Lung microvascular endothelial cell (primary cell): ENCODE measurements around the gene DEPDC4. TPM values are rescaled to one million over a fixed set of nuclear protein-coding genes. Genes with fewer than 3 reads are reported as not detected.
"Not testable (repeated sequence)": the region's sequence is repeated elsewhere in the genome, so short reads cannot be mapped to it uniquely, and the experiment has no call there.

ENCODE experiments used
- DNase-seq, 2 donors: peaks; one replicate each; pipeline versions ENCODE4 v3.0.0 to v3.0.0-alpha.2; 2010; ENCODE audit warnings: low read depth in 2 of 2
- total RNA-seq: library from RNA; depleted of rRNA; stranded (reverse); fragments of >200 nt; gene quantifications from 2 replicates; pipeline ENCODE4 v1.2.1, GENCODE V29; 2014

The DEPDC4 gene
- total RNA-seq, 1 donor from 2014 or later: 0.20 TPM

DNA sequence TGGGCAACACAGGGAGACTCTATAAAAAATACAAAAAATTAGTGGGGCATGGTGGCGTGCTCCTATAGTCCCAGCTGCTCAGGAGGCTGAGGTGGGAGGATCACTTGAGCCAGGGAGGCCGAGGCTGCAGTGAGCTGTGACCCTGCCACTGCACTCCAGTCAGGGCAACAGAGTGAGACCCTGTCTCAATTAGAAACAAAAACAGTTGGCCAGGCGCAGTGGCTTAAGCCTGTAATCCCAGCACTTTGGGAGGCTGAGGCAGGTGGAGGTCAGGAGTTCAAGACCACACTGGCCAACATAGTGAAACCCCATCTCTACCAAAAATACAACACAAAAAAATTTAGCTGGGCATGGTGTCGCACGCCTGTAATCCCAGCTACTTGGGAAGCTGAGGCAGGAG is 1.8 kb downstream of the DEPDC4 start:
- not testable (repeated sequence) for DNase-seq

GRCh38 chr12:100263131-100263530 is 3.7 kb downstream of the DEPDC4 start:
- no peak for DNase-seq

DNA sequence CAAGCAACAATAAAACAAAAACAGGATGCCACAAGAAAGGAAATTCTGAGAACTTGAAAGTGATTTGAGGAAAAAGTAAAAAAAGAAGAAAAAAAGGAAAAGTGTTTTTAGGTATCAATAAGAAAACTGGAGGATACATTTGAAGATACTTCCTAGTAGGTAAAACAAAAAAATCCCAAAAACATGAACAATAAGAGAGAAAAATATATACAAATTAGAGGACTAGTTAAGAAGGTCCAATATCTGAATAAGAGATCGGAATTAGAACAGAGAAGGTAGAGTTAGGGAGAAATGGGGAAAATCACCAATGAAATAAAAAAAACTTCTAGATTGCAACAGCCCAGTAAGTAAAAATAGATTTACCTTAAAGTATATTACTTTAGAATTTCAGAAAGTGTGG is 8.8 kb downstream of the DEPDC4 start:
- DNase-seq: no peak

GRCh38 chr12:100254876-100255275 is 12.0 kb downstream of the DEPDC4 start:
- no peak for DNase-seq

DNA sequence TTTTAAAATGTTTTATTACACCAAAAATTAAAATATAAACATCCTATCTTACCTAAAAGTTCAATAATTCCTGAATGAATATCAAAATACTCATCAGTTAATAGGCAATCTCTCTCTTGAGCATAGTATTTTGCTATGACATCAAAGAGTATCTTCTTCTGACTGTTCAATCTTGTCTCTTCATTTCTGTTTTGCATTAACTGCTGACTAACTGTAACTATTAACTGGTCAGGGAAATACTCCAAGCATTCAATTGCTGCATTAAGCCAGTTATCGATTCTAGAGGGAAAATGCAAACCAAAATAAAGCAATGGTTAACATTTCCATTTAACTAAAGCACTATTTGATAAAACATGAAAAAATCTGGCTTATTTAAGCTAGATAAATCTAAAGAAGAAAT is 13.4 kb downstream of the DEPDC4 start:
- DNase-seq: no peak

GRCh38 chr12:100251917-100252316 is 15.0 kb downstream of the DEPDC4 start:
- no peak for DNase-seq

DNA sequence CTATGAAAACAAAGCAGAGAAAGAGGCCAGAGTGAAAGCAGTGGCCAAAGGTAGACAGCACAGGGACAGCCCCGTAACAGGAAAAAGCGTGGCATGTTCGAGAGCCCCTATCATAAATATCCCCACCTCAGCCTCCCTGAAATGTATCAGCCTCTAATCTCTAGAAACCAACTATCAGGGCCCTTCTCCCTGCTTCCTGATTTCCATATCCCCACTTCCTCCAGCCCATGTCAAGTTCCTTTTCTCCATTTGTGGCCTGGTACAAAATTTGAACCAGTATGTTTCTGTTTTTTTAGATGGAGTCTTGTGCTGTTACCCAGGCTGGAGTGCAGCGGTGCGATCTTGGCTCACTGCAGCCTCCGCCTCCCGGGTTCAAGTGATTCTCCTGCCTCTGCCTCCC is 16.9 kb downstream of the DEPDC4 start:
- DNase-seq: no peak

GRCh38 chr12:100248886-100249285 is 18.0 kb downstream of the DEPDC4 start:
- DNase-seq: no peak

GRCh38 chr12:100247765-100248164 is 19.1 kb downstream of the DEPDC4 start:
- no peak for DNase-seq

- no peak for DNase-seq
Observed at GRCh38 chr12:100243137-100243536, 23.7 kb downstream of the DEPDC4 start.

DNA sequence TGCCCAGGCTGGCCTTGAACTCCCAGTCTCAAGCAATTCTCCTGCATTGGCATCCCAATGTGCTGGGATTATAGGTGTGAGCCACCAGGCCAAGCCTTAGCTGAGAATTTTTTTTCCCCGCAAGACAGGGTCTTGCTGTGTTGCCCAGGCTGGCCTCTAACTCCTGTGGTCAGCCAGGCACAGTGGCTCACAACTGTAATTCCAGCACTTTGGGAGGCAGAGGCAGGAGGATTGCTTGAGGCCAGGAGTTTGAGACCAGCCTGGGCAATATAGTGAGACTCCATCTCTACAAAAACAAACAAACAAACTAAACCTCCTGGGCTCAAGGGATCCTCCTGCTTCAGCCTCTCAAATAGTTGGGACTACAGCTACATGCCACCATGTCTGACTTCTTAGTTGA is 27.3 kb downstream of the DEPDC4 start:
- no peak for DNase-seq

DNA sequence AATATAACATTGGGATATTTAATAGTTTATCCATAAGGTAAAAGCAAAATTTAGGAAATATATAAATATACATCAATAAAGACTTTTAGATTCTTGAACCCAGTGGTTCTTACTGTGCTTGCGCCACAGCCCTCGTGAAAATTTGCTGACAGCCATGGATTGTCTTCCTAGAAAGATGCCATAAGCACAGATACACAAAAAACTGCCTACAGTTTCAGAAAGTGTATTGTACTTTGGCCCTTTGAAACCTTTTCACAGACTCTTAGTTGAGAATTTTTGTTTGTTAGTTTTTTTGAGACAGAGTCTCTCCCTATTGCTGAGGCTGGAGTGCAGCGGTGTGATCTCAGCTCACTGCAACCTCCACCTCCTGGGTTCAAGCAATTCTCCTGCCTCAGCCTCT is 28.1 kb downstream of the DEPDC4 start:
- DNase-seq: no peak

- peak; percentile 62 to 64 for DNase-seq
Observed at GRCh38 chr12:100234591-100235304, 32.1 kb downstream of the DEPDC4 start.

- DNase-seq: peak; percentile 0 to 30
Observed at GRCh38 chr12:100234166-100234565, 32.7 kb downstream of the DEPDC4 start.

GRCh38 chr12:100231873-100232272 is 35.0 kb downstream of the DEPDC4 start:
- not testable (repeated sequence) for DNase-seq

DNA sequence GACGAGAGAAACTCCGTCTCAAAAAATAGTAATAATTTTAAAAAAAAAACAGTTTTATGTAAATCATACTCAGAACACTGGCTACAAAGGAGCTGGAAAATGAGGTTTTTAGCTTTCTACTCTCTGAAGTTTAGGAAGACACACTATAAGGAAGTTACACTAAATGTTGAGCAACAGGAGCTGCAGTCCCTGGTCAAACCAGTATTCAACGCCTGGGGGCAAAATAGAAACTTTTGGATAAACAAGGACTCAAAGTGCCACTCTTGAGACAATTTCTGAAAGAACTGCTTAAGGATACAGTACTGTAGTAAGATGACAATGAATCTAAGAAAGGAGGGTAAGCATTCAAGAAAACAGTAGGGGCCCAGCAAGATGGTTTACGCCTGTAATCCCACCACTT is 37.0 kb downstream of the DEPDC4 start:
- DNase-seq: no peak

DNA sequence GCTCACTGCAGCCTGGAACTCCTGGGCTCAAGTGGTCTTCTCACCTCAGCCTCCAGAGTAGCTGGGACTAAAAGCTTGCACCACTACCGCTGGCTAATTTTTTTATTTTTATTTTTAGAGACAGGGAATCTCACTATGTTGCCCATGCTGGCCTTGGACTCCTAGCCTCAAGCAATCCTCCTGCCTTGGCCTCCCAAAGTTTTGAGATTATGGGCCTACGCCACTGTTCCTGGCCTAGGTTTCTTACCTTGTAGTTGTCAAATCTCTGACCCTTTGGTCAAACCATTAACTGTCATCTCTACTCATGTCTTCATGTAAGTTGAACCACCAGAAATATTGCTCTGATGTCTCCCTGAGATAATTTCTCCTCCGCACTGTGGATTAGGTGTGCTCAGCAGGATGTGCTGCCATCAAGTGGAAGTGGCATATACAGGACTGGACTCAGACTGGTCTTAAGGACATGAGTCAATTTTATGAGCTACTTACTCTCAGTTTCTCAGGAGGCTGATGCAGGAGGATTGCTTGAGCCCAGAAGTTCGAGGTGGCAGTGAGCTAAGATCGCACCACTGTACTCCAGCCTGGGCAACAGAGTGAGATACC is 37.7 kb downstream of the DEPDC4 start:
- DNase-seq: peak; percentile 1 to 38

GRCh38 chr12:100225491-100225890 is 41.4 kb downstream of the DEPDC4 start:
- DNase-seq: no peak

- DNase-seq: not testable (repeated sequence)
Observed at GRCh38 chr12:100222173-100222572, 44.7 kb downstream of the DEPDC4 start.

DNA sequence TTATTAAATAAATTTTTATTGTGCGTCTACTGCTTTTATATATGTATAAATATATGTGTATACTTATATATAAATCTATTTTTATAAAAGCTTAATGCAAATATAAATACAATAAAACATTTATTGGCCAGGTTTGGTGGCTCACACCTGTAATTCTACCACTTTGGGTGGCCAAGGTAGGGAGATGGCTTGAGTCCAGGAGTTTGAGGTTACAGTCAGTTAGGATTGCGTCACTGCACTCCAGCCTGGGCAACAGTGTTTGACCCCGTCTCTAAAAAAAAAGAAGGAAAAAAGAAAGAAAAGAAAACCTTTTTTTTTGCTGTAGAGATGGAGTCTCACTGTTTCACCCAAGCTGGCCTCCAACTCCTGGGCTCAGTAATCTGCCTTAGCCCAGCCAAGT is 45.4 kb downstream of the DEPDC4 start:
- no peak for DNase-seq

DNA sequence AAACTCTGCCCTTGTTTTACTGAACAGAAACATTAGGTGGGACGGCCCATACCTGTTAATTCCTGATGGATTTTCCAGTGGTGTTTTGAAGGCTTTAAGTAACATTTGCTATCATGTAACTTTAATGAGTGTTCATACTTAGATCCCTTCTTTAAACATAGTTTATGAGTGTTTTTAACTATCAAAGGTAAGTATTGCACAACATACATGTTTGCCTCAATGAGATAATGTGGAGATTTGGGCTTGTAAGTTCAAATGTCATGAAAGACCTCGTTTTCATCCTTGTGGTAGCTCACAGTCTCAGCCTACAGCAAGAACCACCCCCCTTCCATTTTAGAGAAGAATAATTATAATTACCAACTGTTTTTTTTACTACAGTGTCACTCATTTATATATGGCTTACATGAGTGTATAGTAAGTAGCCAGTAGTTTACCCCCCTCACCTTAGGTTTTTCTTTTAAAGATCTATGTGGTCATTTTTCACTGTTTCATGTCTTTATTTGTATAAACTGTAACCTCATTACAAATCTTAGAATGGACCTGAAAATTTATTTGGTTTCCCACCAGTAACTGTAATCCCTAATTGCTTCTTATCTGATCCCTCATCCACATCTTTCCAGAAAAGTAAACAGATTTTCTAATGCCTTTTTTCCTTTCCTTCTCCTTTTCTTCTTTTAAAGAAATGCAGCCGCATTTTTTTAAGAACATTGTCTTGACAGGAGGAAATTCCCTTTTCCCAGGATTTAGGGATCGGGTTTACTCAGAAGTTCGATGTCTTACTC is 47.4 kb downstream of the DEPDC4 start:
- no peak for DNase-seq

DNA sequence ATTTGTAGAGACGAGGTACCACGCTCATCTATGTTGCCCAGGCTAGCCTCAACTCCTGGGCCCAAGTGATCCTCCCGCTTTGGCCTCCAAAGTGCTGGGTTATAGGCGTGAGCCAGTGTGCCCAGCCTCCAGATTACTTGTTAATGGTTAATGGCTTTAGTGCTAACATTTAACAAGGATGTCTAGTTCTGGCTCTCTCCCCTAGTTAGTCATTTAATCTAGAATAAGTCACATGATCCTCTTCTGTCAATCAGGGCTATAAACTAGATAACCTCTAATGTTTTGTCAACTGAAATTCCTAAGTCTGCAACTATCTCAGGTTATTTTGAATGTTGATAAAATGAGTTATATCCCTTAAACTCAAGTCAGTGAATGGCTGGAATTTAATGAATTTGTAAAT is 50.5 kb downstream of the DEPDC4 start:
- DNase-seq: no peak

DNA sequence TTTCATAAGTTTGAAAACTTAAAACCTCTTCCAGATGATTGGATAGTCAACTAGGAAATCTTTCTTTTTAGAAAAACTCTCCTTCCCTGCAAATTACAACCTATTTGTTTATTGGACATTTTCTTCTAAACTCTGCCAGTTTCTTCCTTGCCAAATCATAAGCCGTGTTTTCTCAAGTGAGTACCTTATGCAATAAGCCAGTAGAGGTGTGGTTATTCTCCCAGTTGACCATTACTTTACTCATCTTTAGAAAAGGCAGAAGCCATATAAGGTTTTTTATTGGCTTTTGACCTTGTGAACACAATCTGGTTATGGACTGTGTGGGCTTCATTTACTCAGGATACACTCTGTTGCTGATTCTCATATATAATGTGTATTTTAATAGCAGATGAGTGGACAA is 51.7 kb downstream of the DEPDC4 start:
- no peak for DNase-seq
